GM13976 (cell line): ENCODE measurements around the gene TRMT2A.

Source experiments
- DNase-seq: peaks from one replicate; pipeline ENCODE4 v3.0.0; 2012; ENCODE audit warnings: low spot score
- CTCF ChIP-seq: IDR thresholded peaks from 2 replicates; pipeline ENCODE4 v1.5.1; 2012; ENCODE audit warnings: borderline replicate concordance, mild to moderate bottlenecking; ENCODE audit not compliant: insufficient read depth; ENCODE audit errors: extremely low read depth, missing control alignments, control extremely low read depth
- in situ Hi-C: fragments of 300-500 bp; cut with MboI; formaldehyde crosslinking; loops from one replicate; pipeline ENCODE4 v1.12.0; 2022; ENCODE audit warnings: low sequenced_read_pairs, mixed read lengths, inconsistent platforms; ENCODE audit not compliant: unreplicated experiment

TRMT2A gene

GRCh38 chr22:20145206-20145831, 28.3 kb upstream of the TRMT2A start:
- no peak for DNase-seq
- in situ Hi-C loops = no loop called here
- no peak for TF ChIP-seq CTCF

- no peak for TF ChIP-seq CTCF
- in situ Hi-C loops = no loop called here
- DNase-seq = no peak
These were observed 27.0 kb upstream of the TRMT2A start for GRCh38 chr22:20143883-20144665.

GRCh38 chr22:20142711-20143621, 25.9 kb upstream of the TRMT2A start:
- in situ Hi-C loops = no loop called here
- TF ChIP-seq CTCF = no peak
- DNase-seq = no peak

- no peak for TF ChIP-seq CTCF
- in situ Hi-C loops = no loop called here
- no peak for DNase-seq
These were observed 24.4 kb upstream of the TRMT2A start for GRCh38 chr22:20141186-20142077.

GRCh38 chr22:20140521-20140964, 23.5 kb upstream of the TRMT2A start:
- in situ Hi-C loops = no loop called here
- TF ChIP-seq CTCF = no peak
- no peak for DNase-seq

GRCh38 chr22:20140107-20140445, 23.1 kb upstream of the TRMT2A start:
- in situ Hi-C loops = no loop called here
- DNase-seq = no peak
- no peak for TF ChIP-seq CTCF
